Right lobe of liver (tissue), 4 donors: Measurements from ENCODE around the gene C1orf122.

Experiments
- POLR2A ChIP-seq: fragments of 450-650 bp; IDR thresholded peaks from one replicate; pipeline ENCODE4 v1.6.1; 2017; ENCODE audit warnings: antibody characterized with exemption, mild to moderate bottlenecking
- TF ChIP-seq, protein P1 (sequence below), 4 donors: fragments of 200-600 bp in 3 of 4; fragments of 450-650 bp in 1 of 4; IDR thresholded peaks; one replicate each; pipeline versions ENCODE4 v1.5.1 to v1.8.0; 2016 to 2022; ENCODE audit warnings: antibody characterized with exemption in 4 of 4, mild to moderate bottlenecking in 2 of 4
- donor health status: DM: no; HTN: no; CAD: no.
- donor health status: DM: no; HTN: no; CAD: no.
- donor health status: DM: no; HTN: yes; CAD: no.

- TF ChIP-seq, protein P1, sequence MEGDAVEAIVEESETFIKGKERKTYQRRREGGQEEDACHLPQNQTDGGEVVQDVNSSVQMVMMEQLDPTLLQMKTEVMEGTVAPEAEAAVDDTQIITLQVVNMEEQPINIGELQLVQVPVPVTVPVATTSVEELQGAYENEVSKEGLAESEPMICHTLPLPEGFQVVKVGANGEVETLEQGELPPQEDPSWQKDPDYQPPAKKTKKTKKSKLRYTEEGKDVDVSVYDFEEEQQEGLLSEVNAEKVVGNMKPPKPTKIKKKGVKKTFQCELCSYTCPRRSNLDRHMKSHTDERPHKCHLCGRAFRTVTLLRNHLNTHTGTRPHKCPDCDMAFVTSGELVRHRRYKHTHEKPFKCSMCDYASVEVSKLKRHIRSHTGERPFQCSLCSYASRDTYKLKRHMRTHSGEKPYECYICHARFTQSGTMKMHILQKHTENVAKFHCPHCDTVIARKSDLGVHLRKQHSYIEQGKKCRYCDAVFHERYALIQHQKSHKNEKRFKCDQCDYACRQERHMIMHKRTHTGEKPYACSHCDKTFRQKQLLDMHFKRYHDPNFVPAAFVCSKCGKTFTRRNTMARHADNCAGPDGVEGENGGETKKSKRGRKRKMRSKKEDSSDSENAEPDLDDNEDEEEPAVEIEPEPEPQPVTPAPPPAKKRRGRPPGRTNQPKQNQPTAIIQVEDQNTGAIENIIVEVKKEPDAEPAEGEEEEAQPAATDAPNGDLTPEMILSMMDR (IDR thresholded peaks at IDR 0.05) = no peak
- TF ChIP-seq POLR2A = no peak
These were observed 24.2 kb downstream of the C1orf122 start for GRCh38 chr1:37831809-37832208.
